IPS-18c (cell line): Measurements from ENCODE around the gene ATXN1.
"Not testable (repeated sequence)": the region's sequence is repeated elsewhere in the genome, so short reads cannot be mapped to it uniquely, and the experiment has no call there.

Source experiments
- H3K4me3 ChIP-seq: 2 replicates; pipeline ENCODE4 v1.7.0; 2013; ENCODE audit warnings: low read depth, mild to moderate bottlenecking, low read length, moderate library complexity; ENCODE audit not compliant: insufficient read depth
- H3K9me3 ChIP-seq: one replicate; pipeline ENCODE4 v1.6.1; 2013; ENCODE audit warnings: mild to moderate bottlenecking, low read length, moderate library complexity; ENCODE audit not compliant: control insufficient read depth, insufficient read depth

Gene ATXN1

DNA sequence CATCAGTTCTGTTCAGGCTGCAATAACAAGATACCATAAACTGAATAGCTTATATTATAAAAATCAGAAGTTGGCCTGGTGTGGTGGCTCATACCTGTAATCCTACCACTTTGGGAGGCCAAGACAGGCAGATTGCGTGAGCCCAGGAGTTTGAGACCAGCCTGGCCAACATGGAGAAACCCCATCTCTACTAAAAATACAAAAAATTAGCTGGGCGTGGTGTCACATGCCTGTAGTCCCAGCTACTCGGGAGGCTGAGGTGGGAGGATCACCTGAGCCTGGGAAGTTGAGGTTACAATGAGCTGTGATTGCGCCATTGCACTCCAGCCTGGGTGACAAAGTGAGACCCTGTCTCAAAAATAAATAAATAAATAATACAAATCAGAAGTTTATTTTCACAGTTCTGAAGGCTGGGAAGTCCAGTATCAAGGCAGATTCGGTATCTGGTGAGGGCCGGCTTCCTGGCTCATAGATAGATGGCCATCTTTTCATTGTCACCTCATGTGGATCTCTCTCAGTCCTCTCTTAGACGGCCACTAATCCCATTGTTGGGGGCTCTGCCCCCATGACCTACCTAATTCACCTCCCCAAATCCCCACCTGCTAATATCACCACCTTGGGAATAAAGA lies 491.7 kb downstream of the ATXN1 start:
- not testable (repeated sequence) for H3K4me3 ChIP-seq

DNA sequence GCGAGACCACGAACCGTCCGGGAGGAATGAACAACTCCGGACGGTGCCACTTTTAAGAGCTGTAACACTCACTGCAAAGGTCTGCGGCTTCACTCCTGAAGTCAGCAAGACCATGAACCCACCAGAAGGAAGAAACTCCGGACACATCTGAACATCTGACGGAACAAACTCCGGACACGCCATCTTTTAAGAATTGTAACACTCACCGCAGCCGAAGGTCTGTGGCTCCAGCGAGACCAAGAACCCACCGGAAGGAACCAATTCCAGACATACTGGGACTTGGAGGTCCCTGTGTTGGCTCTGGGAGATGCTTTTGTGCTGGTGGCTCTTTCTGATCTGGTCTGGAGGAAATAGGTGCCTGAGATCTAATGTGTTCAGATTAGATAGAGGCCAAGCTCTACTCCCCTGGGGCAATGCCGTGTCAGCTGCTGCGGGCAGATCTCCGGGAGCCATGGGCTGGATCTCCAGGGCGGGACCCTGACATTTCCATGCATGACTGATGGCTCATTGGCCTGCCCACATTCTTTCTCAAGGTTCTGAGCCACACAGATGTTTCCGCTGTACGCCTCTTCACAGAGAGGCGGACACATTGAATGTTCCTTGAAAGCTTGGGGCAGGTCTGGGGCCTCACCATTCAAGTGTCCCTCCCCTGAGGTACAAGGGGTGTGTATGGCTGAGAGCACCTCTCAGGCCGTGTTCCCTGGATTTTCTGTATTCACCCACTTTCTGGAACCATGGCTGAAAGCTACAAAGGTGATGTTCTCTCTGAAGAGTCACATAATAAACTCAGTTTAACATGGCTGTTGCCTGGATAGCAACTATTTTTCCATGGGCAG lies 493.6 kb downstream of the ATXN1 start:
- Histone ChIP-seq H3K4me3 (no peak overlapping the region), H3K9me3 (no peaks in the 10 kb centered on the region)

More for the DNA sequence above, 491.7 kb downstream of the ATXN1 start:
- not testable (repeated sequence) for H3K9me3 ChIP-seq

DNA sequence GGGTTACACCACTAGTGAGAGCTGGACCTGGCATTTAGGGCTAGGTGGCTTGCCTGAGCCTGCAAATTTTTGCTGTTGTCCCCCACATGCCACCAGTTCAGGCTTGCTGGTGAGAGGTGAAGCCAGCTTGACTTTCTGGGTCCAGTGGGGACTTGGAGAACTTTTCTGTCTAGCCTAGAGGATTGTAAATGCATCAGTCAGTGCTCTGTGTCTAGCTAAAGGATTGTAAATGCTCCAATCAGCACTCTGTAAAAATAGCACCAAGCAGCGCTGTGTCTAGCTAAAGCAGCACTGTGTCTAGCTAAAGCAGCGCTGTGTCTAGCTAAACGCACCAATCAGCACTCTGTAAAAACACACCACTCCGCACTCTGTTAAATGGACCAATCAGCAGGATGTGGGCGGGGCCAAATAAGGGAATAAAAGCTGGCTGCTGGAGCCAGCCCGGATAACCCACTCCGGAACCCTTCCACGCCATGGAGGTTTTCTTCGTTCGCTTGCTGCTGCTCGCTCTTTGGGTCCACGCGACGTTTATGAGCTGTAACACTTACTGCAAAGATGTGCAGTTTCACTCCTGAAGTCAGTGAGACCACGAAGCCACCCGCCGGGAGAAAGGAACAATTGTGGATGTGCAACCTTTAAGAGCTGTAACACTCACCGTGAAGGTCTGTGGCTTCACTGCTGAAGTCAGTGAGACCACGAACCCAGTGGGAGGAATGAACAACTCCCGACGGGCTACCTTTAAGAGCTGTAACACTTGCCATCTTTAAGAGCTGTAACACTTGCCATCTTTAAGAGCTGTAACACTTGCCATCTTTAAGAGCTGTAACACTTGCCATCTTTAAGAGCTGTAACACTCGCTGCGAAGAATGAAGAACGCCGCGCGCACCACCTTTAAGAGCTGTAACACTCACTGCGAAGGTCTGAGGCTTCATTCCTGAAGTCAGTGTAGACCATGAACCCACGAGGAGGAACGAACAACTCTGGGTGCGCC lies 495.6 kb downstream of the ATXN1 start:
- Histone ChIP-seq H3K9me3 (no peaks in the 10 kb centered on the region), H3K4me3 (no peak overlapping the region)

DNA sequence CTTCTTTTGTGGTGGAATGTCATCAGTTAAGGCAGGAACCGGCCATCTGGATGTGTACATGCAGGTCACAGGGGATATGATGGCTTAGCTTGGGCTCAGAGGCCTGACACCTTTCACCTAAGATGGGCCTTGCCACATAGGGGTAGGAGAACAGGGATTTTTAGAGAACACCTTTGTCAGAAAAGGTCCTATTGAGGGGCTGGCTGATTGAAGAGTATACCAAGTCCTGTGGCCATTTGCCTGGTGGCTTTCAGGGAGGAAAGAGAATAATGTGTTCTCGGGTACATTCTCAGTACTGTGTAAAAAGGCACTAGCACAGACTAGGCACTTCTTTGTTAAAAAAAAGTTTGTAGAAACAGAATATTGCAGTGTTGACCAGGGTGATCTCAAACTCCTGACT lies 496.5 kb downstream of the ATXN1 start:
- Histone ChIP-seq H3K9me3 (no peaks in the 10 kb centered on the region), H3K4me3 (no peak overlapping the region)

DNA sequence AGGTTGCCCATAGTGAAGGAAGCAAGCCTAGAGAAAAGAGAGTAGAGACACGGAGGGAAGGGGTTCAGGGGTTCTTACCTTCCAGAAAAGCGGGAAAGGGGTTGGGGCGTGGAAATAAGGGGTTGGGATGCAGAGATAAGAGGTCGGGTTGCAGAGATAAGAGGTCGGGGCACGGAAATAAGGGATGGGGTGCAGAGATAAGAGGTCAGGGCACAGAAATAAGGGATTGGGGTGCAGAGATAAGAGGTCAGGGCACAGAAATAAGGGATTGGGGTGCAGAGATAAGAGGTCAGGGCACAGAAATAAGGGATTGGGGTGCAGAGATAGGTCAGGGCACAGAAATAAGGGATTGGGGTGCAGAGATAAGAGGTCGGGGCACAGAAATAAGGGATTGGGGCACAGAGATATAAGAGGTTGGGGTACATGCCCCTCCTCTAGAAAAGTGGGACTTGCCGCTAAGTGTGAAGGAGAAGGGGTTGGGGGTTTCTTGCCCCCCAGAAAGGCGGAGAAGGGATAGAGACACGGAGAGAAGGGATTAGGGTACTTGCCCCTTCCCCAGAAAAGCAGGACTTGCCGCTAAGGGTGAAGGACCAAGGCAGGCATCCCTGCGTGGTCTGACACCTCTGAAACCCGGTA lies 497.7 kb downstream of the ATXN1 start:
- H3K9me3 ChIP-seq, H3K4me3 ChIP-seq: not testable (repeated sequence)

DNA sequence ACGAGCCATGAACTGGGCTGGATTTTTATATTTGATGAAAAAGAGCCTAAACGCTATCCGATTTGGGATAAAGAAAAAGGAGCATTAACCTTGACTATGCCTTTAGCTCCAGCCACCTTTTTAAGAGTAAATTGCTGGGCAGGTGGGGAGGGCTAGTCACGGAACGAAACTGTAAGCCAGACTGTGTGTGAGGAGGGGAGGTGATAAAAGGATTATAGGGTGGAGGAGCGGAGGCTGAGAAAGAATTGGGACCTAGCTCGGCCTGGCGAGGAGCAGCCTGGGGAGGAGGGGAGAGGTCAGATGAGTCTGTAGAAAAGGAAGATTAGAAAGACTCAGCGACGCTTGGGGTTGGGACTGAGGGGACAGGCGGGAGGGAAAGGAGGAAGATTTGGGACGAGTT lies 498.5 kb downstream of the ATXN1 start:
- H3K9me3 ChIP-seq, H3K4me3 ChIP-seq: not testable (repeated sequence)

DNA sequence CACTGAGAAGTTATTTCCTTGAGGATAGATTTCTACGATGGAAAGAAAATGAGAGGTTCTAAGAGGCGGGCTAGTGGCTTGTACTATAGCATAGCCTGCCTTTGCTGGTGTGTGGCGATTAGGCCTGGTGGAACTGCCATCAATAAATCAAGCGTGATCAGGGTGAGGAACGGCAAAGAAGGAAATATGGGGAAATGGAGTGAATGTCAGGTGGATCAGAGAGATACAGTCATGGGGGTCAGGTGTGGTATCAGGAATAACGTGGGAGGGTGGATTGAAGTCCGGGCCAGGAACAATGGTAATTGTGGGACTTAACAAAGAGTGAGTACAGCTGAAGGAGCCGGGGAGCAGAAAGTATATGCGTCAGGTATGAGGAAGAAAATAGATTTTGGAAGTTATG lies 500.7 kb downstream of the ATXN1 start:
- not testable (repeated sequence) for H3K4me3 ChIP-seq, H3K9me3 ChIP-seq

DNA sequence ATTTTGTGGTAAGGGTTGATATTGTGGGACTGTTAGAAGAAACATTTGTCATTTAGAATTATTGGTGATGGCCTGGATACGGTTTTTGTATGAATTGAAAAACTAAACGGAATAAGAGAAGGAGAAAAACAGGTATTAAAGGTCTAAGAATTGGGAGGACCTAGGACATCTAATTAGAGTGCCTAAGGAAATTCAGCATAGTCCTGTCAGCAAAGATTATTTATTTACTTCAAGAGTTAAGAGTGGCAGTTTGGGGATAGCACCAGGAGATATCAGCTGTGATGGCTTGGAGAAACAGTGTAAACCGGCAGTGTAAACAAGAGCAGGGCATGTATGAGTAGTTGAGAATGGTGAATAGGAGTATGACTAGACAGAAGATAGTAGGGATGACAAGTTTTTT lies 501.7 kb downstream of the ATXN1 start:
- not testable (repeated sequence) for H3K9me3 ChIP-seq, H3K4me3 ChIP-seq

DNA sequence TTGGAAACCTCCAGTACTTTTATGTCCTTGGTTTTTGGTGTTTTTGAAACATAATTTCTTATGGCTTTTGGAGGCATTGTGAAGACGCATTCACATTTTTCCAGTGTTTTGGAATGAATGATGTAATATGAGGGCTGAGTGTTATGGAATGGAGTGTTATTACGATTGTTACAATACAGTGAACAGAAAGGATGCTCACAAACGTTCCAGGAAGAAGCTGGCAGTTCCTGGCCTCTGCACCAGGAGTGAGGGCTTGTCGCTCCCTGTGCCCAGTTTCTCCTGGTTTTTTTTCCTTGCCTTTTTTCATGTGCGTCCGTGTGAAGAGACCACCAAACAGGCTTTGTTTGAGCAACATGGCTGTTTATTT lies 502.6 kb downstream of the ATXN1 start:
- Histone ChIP-seq H3K4me3 (no peak overlapping the region), H3K9me3 (no peaks in the 10 kb centered on the region)

DNA sequence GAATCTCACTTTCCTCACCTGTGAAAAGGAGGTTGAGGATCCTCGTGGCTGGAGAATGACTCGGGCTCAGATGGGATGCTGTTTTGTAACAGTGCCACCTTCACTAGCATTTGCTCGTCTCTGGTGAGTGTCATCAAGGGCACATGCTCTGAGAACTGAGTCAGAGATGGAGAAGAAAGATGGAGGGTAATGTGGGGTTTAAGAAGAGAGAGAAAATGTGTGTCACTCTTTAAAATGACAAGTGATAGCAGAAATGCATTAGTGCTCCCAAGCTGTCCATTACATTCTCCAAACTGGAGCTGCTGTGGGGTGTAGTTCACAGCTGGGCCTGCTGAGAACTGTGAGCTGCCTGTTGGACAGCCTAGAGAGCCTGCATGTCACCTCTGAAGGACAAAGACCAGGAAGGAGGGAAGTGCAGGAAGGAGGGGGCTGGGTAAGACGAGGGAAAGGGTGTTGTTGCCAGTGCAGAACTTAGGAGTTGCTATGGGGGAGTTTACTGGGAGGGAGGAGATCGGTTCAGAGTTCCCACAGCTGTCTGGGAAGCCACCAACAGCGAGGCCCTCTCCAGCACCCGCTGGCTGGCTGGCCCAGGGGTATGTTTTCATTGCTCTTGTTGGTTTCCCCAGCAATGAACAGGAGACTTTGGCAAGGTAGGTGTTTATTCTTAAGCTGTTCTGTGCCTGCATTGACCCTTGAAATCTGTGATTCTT lies 503.1 kb downstream of the ATXN1 start:
- Histone ChIP-seq H3K9me3 (no peaks in the 10 kb centered on the region), H3K4me3 (no peak overlapping the region)

DNA sequence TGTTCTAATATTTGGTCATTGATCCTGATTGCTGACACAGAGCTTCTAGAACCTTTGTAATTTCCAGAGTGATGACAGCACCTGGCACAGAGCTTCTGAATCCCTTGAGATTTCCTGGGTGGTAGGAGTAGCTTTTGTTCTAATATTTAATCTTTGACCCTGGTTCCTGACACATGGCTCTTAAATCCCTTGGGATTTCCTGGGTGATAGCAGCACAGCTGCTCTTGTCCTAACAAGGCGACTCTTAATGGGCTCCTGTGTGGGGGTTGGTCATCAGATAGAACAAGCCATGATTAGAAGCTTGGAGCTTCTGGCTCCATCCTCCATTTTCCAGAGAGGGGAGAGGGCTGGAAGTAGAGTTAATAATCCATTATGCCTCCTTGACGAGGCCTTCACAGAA lies 504.5 kb downstream of the ATXN1 start:
- H3K9me3 ChIP-seq: no peaks in the 10 kb centered on the region
- no peak overlapping the region for H3K4me3 ChIP-seq

DNA sequence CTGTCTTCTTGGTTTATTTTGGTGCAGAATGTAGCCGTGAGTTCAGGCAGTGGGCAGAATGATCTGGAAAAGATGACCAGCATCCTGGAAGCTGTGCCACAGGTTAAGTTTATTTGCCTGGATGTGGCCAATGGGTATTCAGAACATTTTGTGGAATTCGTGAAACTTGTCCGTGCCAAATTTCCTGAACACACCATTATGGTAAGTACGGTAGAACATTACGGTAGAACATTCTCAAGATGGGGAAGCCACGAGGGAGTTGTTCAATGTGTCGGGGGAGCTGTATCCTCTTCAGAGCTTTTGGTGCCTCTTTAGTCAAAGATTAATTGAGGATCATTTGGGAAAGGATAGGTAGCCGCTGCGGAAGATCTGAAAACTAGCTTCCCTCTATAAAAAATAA lies 506.7 kb downstream of the ATXN1 start:
- no peaks in the 10 kb centered on the region for H3K9me3 ChIP-seq
- no peak overlapping the region for H3K4me3 ChIP-seq

DNA sequence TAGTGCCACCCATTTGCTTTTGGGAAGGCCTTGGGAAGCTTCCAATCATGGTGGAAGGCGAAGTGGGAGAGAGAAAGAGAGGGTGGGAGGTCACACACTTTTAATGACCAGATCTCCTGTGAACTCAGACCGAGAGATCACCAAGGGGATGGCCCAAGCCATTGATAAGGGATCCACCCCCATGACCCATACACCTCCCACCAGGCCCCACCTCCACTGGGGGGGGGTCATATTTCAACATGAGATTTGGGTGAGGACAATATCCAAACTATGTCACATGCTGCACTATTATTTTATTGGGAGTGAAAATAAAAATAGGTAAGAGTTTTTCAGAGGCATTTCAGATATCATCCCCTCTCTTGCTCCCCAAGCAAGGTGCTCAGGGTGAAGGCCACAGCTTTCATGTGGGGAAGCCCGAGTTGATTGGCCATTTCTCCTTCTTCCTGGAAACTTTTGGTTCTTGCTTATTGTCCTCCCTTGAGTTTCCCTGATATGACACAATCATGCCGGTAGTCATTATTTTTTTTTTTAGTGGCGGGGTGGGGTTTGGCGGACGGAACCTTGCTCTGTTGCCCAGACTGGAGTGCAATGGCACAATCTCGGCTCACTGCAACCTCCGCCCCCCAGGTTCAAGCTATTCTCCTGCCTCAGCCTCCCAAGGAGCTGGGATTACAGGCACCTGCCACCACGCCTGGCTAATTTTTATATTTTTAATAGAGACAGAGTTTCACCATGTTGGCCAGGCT lies 507.7 kb downstream of the ATXN1 start:
- H3K9me3 ChIP-seq: no peaks in the 10 kb centered on the region
- no peak overlapping the region for H3K4me3 ChIP-seq

DNA sequence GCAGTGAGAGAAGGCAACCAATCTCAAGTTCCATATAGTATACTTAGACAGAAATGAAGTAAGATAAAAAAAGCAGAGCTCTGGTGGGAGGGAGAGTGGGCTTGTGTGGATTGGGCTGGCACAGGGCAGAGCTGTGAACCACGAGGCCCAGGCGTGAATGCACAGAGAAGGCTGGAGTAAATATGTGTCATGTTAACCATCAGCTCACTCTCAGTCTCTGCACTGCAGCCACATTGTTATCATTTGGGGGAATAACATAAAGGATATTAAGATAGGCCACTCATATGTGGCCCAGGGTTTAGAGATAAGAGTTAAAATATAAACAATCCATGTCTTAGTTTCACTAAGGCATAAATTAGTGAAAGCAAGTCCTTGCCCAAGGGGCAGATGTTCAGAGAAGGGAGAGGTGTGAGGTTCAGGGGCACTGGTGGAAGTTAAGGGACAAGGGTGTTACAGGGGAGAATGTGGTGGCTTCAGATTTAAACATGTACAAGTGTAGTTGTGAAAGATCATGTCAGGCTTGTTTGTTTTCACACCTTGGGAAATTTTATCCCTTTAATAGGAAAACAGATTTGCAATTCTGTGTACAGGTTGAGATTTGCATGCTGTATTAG lies 508.5 kb downstream of the ATXN1 start:
- Histone ChIP-seq H3K4me3 (no peak overlapping the region), H3K9me3 (no peaks in the 10 kb centered on the region)

DNA sequence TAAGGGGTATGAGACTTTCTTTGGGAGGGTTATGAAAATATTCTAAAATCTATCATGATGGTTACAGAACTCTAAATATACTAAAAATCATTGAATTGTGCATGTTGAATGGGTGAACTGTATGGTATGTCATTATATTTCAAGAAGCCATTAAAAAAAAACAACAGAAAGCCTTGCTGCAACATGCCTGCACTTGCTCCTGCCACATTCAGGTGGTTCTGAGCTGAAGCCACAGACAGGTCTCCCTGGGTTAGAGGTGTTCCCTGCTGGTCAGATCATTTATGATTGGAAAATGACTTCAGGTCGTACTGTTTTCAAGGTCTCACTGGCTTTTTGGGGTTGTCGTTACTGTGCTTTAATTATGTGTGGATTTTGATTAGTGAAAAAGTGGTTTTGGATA lies 509.6 kb downstream of the ATXN1 start:
- no peaks in the 10 kb centered on the region for H3K9me3 ChIP-seq
- no peak overlapping the region for H3K4me3 ChIP-seq

DNA sequence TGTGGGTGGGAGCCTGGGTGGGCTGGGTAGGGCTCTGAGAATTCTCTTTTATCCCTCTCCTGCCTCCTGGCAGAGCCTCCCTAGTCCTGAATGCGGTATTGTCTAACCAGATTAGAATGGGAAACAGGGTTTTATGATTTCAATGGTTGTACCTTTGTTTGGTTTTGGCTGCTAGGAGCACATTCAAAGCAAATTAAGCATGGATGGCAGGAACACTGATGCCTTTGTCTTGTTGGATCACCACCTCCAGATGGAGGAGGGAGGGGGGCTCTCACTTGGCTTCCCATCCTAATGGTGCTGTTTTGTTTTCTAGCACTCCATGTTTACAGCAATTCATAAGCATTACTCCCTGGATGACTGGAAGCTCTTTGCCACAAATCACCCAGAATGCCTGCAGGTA lies 511.3 kb downstream of the ATXN1 start:
- H3K4me3 ChIP-seq: no peak overlapping the region
- H3K9me3 ChIP-seq: no peaks in the 10 kb centered on the region
